GM18505 (cell line): ENCODE data around the gene AJAP1.

Experiments
- ATAC-seq: cut with Tn5 transposase; IDR thresholded peaks from one replicate; pipeline ENCODE4 v1.9.1; 2021; ENCODE audit not compliant: unreplicated experiment
- POLR2A ChIP-seq: IDR thresholded peaks from 4 replicates; pipeline ENCODE4 v1.6.1; 2011; ENCODE audit warnings: borderline replicate concordance; ENCODE audit not compliant: insufficient read depth, insufficient read length; ENCODE audit errors: extremely low read depth

The AJAP1 gene

DNA sequence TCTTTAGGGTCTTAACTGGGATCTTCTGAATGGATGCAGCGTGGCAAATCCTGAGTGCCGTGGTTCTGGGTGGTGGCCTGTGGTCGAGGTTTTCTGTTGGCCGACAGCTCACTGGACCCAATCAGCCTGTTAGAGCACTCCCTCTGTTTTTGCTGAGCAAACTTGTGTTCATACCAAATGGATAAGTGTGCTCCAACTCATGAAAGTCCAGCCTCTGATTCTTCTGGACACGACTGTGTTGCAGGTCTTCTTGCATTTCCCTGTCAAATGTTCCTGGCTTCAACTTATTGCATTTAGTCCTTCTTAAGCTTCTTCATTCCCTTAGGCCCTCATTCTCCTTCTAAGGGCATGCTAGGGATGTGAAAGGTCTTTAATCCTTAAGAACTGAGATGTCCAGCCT, 63.7 kb downstream of the AJAP1 start:
- ATAC-seq, result no peak
- no peak for TF ChIP-seq POLR2A

DNA sequence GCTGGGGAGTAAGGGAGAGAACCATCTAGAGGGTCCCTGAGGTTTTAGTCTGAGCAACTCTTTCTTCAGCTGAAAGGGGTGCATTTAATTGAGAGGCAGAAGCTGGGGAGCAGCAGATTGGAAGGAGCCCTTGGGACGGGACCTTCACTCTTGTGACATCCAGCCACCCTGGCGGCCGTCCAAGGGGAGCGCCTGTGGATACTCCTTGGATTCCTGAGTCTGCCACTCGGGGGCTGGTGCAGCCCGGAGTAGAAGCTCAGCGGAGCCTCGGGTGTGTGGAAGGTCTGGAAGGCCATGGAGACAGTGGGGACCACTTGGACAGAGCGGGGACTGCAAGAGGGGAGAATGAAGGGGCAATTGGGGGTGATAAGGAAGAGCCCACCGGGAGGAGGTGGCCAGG, 68.7 kb downstream of the AJAP1 start:
- ATAC-seq, result no peak
- TF ChIP-seq POLR2A, result no peak

DNA sequence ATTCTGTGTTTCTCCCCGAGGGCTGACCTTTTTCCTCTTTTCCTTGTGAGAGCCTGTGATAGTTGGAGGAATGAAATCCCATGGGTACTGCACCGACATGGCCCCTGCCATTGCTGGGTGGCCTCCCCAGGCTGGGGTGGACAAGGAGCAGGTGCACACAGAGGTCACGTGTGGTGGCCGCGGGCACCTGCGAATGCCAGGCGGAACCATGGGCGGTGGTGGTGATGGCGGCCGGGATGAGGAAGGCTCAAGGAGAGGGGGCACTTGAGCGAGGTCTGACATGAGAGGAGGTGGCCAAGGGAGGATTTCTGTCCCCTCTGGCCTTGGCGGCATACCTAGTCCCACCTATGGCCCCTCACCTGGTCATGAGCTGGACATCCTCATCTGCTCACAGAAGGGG, 69.6 kb downstream of the AJAP1 start:
- no peak for TF ChIP-seq POLR2A
- ATAC-seq, result no peak

DNA sequence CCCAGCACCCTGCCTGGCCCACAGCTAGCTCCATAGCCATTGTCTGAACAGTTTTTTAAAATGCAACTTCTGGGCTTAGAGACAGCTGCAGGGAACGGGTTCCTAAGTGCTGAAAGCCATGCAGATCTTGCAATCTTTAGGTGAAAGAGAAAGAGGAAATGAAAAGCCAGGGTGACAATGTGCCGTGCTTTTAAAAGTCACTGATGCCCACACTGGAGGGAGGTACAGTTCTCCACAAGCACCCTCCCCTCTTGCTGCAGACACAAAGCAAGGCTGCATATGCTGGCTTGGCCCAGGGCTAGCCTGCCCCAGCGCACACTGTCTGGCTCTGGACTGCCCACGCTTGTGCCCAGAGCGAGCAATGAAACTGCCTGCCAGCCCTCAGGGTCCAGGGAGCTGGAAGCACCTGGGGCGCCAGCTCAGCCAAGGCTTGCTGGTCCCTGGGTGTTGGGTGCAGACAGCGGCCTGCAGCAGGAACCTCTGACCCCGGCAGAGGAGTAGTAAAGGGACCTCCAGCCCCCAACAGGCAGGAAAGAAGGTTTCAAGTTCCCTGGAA, 70.4 kb downstream of the AJAP1 start:
- ATAC-seq, result no peak

DNA sequence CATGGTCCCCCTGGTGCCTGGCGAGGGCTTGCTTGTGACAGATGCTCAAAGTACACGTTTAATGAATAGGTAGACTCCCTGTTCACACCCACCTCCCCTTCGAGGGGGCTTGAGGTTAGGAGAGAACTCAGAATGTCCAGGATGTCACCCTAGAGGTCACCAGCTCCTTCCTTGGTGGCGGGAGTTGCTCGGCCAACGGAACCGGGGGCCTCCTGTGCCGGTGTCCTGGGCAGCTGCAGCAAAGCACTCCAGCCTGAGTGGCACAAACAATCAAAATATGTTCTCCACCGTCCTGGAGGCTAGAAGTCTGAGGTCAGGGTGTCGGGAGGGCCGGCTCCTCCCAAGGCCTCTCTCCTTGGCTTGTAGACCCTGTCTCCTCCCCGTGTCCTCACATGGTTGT, 71.0 kb downstream of the AJAP1 start:
- no peak for ATAC-seq
- no peak for TF ChIP-seq POLR2A

More for the DNA sequence above, 70.4 kb downstream of the AJAP1 start:
- no peak for TF ChIP-seq POLR2A

DNA sequence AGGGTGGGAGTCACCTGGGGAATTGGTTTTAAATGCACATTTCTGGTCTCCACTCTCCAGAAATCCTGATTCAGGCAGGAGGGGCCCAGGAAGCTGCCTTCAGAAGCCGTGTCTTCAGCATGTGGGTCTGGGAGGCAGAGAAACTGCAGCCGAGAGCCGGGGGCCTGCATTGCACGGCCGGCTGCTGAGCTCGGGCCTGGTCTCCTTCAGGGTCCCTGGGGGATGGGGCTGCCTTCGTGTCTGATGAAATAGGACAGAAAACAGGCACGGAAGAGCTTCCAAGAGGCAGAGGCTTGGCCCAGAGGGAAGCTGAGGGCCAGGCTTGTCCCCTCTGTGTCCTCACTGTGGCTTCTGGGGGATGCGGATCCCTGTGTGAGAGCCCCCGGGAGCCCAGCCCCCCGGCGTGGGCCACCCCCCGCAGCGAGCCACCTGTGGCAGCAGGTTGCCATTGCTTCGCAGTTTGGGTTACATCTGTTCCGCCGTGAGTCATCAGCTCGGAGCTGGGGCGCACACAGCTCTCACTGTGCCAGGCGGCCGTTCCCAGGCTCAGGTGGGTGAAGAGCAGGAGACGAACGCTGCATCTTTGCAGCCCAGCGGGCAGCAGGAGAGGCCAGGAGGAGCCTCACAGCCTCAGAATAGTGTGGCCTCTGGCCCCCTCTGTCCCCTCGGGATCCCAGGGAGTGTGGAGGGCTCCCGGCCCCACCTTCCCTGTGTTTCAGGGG, 72.4 kb downstream of the AJAP1 start:
- ATAC-seq, result no peak
- TF ChIP-seq POLR2A, result no peak

DNA sequence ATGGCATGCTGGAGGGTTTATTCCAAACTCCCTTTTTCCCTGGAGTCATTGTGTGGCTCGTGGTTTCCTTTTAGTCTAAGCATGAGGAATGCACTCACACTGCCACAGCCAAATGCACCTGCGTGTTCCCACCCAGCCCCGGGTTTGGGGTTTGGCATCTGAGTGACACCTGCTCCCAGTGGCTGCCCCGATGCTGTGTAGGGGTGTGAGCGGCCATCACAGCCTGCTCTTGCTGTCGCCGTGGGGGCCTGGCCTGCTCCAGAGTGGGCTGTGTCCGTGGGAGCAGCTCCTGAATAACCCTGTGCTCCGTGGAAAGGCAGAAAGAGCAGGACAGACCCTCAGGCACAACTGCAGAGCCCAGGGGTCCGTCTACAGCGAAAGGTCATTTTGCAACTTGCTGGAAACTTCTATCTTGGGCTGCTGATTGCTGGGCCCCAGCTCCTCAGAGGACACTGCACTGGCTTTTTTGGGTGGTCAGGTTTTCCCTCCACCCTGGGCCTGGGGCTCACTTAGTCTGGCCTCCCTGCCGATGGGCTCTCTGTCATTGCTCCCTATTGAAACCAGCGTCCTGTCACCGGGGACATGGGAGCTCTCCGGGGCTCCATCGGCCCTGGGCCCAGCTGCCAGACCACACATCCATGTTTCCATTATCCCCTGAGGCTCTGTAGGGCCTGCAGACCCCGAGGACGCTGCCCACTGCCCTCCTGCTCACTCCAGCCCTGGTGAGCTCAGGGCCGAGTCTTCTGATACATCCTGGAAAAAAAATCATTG, 74.1 kb downstream of the AJAP1 start:
- no peak for ATAC-seq

DNA sequence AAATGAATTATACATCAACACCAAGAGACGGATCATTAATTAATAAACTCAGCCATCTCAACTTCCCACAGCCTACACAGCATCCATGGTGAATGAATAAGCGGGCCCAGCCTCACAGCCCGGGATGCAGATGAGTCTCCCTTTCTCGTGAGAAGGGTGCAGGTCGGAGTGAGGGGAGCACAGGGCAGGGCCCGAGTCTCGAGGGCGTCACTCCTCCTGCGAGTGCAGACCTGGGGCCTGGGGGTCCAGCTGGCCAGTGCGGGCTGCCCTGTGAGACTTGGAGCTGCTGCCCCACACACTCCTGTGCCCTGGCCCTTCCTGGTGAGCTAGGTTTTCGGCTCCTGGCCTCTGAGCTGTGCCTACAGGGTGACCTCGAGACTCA, 74.7 kb downstream of the AJAP1 start:
- ATAC-seq, result no peak
- no peak for TF ChIP-seq POLR2A

More for the DNA sequence above, 74.1 kb downstream of the AJAP1 start:
- TF ChIP-seq POLR2A, result no peak

DNA sequence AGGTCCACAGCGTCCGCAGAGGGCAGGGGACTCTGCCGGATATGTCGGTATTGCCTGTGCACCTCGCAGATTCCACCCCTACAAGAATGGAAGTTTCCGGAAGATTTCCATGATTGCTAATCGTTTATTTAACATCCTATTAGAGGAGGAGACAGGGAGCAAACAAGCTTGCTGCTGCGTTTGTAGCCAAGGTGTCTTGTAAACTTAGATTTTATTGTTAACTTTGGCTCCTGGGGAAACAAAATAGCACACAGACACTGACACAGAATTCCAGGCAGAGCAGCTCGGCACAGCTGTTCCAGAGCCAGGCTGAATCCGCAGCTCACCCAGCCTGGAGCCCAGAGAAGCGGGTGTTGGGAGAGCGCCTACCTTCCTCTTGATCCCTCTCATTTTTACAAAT, 75.7 kb downstream of the AJAP1 start:
- no peak for TF ChIP-seq POLR2A
- ATAC-seq, result no peak

DNA sequence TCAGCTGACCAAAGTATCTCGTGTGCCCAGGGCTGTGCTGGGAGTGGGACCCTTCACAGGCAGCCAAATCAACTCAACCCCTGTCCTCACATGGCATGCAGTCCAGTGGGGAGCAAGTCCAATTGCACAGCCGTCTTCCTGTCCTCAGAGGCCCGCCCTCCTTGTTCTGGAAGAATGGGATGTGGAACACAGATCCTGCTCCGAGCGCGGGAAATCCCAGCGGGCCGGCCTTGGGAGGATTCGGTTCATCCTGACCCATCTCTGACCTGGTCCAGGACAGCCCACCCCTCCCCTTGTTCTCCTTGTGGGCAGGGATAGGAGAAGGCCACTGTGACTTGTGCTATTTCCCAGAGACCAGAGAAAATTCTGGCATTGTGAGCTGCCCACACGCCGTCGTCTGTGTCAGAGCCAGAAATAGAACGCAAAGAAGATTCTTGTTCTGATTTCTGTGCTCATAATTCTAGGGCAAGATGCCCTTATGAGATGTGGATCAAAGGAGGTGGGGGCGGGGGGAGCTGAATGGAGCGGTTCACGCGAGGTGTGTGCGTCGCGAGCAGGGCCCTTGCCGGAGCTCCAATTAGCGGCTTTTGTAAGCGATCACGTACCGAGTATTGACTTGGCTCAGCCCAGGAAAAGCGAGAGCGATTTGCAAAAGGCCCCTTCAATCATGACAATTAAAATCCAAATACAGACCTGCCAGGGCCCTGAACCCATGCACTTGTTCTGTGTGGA, 79.2 kb downstream of the AJAP1 start:
- no peak for ATAC-seq
- no peak for TF ChIP-seq POLR2A

DNA sequence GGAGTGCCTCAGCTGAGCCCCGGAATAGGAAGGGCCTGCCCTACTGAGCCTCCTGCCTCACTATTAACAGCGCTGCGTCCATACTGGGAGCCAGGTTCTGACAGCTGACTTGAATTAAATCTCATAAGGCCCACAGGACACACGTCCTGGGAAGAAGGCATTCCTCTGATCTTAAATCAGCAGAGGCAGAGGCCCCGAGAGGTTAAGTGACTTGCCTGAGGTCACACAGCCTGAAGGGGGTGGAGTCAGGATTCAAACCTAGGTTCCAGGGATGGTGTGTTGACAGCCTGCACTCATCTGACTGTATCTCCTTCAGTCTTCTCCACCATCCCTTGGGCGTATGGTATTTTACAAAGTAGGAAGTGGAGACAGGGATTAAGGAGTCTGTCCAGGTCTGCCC, 79.8 kb downstream of the AJAP1 start:
- no peak for TF ChIP-seq POLR2A
- no peak for ATAC-seq

DNA sequence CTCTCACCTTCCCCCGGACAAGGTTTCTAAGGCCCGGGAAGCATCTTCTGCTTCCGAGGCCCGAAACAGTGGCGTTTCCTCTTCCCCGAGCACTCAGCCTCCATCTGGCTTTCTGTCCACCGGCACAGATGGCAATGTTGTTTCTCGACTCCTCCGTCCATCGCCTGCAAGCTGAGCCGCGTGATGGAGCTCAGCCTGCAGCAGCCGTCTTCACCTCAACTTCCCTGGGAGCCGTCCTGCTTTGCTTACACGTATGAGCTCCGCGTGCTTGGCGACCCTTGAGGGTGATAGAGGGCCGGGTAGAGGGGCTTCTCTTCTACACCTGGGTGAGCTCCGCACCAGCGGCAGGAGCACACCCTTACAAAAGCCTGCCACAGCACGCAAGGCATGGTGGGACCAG, 80.4 kb downstream of the AJAP1 start:
- no peak for TF ChIP-seq POLR2A

DNA sequence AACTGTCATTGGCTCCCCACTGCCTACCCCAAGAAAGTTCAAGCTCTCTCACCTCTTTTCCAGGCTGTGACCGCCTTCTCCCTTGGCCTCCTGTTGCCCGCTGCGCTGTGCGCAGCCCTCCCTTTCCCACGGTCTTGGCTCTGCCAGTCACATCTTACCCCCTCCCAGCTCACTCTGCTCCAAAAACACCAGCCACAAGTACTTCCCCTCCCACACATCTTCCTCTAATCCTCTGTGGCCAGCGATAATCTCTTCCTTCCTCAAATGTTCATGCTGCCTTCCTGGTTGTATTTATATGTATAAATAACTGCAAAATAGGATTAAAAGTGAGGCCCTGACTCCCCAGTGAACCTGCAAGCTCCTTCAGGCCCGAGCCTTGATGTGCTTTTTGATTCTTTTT, 81.8 kb downstream of the AJAP1 start:
- no peak for ATAC-seq
- no peak for TF ChIP-seq POLR2A

More for the DNA sequence above, 80.4 kb downstream of the AJAP1 start:
- ATAC-seq, result no peak
